GM18907 (cell line): ENCODE measurements around the gene OGT.

ENCODE experiments used
- ATAC-seq: cut with Tn5 transposase; IDR thresholded peaks from one replicate; pipeline ENCODE4 v1.9.1; 2021; ENCODE audit warnings: mild to moderate bottlenecking, moderate library complexity; ENCODE audit not compliant: unreplicated experiment

The OGT gene

DNA sequence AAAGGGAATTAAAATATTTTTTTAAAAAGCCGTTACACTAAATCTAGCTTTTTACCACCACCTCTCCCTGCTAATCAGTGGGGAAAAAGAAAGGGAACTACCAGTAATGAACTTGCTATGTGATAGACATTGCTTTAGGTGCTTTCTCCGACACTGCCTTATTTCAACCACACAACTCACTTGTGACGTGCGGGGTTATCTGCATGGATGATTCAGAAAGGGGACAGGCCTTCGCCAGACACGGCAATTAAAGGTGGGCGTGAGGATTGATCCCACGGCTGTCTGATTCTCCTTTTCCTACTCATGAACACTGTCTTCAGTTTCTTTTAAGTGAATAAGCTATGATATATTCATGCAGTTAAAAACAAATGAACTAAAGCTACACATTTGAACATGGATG, 86.3 kb downstream of the OGT start:
- peak; percentile 26 for ATAC-seq

DNA sequence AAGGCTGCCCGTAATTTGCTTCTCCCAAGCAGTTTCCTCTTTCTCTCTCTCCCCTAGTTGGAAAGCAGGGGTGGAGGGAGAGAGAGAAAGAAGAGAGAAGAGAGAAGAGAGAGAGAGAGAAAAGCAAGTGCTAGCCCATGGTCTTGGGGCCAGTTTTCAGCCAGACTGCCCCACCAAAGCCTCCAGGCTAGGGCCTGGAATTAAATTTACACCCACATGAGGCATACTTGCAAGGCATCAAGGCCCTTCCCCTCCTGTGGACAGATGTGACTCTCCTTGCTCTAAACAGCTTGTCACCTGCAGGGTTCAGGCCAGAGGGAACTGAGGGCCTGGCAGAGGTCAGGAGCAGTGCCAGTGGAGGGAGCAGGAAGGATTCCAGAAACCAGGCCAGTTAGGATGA, 87.1 kb downstream of the OGT start:
- ATAC-seq: no peak

DNA sequence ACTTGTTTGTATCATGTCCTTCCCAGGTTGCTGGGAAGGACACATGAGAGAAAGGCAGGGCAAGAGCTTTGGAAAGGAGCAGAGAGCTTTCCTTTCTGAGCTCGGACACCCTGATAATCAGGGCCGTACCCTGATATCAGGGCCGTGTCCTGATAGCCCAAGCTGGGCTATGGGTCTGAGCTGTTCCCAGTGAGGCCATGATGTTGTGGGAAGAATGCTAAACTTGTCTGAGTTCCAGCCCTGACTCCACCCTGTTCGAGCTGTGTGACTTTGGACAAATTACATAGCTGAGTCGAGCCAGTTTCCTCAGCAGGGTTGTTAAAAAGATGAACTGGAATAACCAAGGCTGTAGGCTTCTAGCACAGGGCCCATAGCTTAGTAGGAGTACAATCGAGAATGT, 88.7 kb downstream of the OGT start:
- no peak for ATAC-seq

DNA sequence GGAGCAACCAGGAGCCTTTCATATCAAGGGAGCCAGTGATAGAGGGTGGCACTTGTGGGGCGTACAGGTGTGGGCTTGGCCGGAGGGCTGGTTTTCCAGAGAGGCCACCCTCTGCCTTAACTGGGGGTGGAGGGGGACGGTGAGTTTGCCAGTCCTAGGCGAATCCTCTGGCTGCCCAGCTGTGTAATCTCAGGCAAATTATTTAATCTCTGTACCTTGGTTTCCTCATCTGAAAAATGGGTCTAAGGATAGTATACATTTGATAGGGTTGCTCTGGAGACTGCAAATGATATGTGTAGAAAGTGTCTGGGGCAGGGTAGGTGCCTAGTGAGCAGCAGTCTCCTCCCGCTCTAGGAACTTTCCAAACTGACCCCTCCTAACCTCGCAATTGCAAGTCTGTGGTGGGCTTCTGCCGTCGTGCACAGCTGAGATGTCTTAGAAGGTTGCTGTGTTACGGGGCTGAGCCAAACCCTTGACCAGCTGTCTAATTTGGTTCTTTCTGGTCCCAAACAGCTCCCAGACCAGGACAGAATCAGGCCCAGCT, 89.2 kb downstream of the OGT start:
- ATAC-seq: no peak

DNA sequence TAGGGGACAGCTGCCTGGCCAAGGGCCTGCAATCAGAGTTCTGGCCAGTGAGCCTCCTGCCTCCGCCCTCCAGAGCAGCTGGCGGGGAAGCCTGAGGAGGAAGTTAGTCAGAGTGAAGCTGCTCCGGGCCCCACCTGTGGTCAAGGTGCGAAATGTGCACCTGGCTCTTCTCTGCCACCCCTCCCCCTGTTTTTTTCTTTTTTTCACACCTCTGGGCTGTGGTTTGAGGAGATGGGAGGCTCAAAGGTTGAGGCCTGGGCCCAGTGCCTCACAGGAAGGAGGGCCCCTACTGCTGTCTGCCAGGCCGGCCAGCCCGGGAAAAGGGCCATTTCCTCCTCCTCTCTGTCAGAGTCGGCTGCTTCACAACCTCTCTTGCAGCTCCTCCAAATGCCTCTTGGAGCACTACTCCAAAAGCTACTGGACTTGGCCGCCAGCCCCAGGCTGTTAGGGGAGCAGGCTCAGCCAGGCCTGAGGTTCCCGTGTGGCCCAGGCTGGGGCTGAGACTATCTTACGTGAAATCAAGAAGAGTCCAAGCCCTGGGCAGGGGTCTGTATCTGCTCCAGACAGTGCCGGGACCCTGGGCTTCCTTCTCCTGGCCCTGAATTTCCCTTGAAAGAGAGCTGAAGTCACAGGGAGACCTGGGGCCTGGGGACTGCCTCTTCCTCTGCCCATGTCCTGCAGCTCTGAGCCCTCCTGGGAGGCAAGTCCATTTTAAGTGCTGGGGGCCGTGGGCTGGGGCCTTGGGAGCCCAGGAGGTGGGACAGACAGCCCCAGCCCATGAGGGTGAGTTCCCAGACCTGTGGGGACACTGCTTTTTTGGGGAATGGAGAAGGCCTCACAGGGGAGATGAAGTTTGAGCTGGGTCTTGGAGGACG, 89.9 kb downstream of the OGT start:
- ATAC-seq: peak; percentile 46

DNA sequence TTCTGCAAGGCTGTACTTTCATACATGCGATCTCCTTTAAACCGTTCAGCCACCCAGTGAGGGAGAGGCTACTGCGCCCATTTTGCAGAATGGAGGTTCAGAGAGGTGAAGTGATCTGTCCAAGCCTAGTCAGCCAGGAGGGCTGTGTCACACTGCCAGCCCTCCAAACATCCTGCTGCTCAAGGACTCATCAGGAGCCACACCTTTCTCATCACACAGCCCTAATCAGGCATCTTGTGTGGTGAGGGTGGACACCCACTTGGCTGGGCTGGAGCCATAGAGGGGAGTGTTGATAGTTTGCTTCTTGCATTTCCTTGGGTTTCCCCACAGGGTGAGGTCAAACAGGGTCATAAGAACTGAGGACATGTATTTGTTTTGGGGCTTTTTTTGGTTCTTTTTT, 90.8 kb downstream of the OGT start:
- ATAC-seq: peak; percentile 33

DNA sequence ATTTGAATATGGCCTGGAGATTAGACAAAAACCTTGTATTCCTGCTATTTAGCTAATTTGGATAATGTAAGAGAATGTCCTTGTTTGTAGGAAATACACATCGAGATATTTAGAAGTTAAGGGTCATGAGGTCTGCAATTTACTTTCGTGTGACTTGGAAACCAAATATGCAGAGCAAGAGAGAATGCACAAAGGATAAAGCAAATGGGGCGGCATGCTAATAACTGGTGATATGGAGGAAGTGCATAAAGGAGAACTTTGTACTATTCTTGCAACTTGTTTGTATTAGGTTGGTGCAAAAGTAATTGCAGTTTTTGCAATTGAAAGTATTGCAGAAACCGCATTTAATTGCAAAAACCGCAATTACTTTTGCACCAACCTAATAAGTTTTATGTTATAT, 92.6 kb downstream of the OGT start:
- no peak for ATAC-seq
